SK-N-MC (cell line): ENCODE measurements around the gene MLEC.

ENCODE experiments used
- DNase-seq: peaks from one replicate; pipeline ENCODE4 v3.0.0-alpha.2; 2011; ENCODE audit warnings: low read depth, low spot score
- H3K27ac ChIP-seq: fragments of 200-600 bp; sonication (generic); 2 replicates; pipeline ENCODE4 v1.5.1; 2016; ENCODE audit warnings: mixed run types
- H3K36me3 ChIP-seq: fragments of 200-600 bp; sonication (generic); 2 replicates; pipeline ENCODE4 v1.6.1; 2017; ENCODE audit warnings: antibody characterized with exemption, low read length, mixed read lengths; ENCODE audit not compliant: insufficient read depth
- H3K4me3 ChIP-seq: fragments of 200-600 bp; sonication (generic); 2 replicates; pipeline ENCODE4 v1.5.1; 2016
- H3K9ac ChIP-seq: fragments of 200-600 bp; sonication (generic); 2 replicates; pipeline ENCODE4 v1.8.0; 2017; ENCODE audit warnings: mixed run types, mixed read lengths; ENCODE audit not compliant: insufficient read length
- H3K9me3 ChIP-seq: fragments of 200-600 bp; sonication (generic); 2 replicates; pipeline ENCODE4 v1.6.1; 2017; ENCODE audit warnings: low read depth, mild to moderate bottlenecking, antibody characterized with exemption, low read length, moderate library complexity, mixed read lengths
- EZH2 ChIP-seq: fragments of 200-600 bp; sonication (generic); IDR thresholded peaks from one replicate; pipeline ENCODE4 v1.6.1; 2017; ENCODE audit warnings: antibody characterized with exemption
- FOXP2 ChIP-seq: optimal IDR thresholded peaks from 2 replicates; pipeline ENCODE3; 2011; ENCODE audit warnings: mild to moderate bottlenecking, moderate library complexity; ENCODE audit not compliant: insufficient read depth; ENCODE audit errors: extremely low read length, control extremely low read depth
- POLR2AphosphoS5 ChIP-seq: IDR thresholded peaks from 2 replicates; pipeline ENCODE4 v1.6.1; 2012; ENCODE audit warnings: mild to moderate bottlenecking, low read depth, low read length, borderline replicate concordance

MLEC gene

GRCh38 chr12:120710031-120710804, 23.3 kb downstream of the MLEC start, which contains the start of gene UNC119B:
UNC119B (plus strand) TSS chr12:120710458; CDS start chr12:120710475, 17 bp downstream.
- Histone ChIP-seq H3K4me3 (peak within 1 kb of the TSS; percentile 91), H3K9ac (peak within 1 kb of the TSS; percentile 91), H3K9me3 (no peaks in the 10 kb centered on the region), H3K36me3 (peaks cover 22% of the 10 kb centered on the region), H3K27ac (0 out of 2 replicates have a peak within 1 kb of the TSS, but pooled peaks have one; percentile 6)
- TF ChIP-seq POLR2AphosphoS5 (peak; percentile 76; the same call in 1 of the 2 replicates), EZH2 (no peak)
- no peak for DNase-seq

GRCh38 chr12:120710805-120711296, 23.9 kb downstream of the MLEC start:
- TF ChIP-seq FOXP2: no peak
- TF ChIP-seq POLR2AphosphoS5: no peak
- no peak for TF ChIP-seq EZH2
- DNase-seq: no peak
- Histone ChIP-seq H3K4me3 (peak overlapping the region; percentile 91), H3K27ac (0 out of 2 replicates have a peak overlapping the region, but pooled peaks have one; percentile 6), H3K9ac (peak overlapping the region; percentile 91), H3K36me3 (peaks cover 26% of the 10 kb centered on the region), H3K9me3 (no peaks in the 10 kb centered on the region)

- TF ChIP-seq POLR2AphosphoS5 (no peak), EZH2 (no peak), FOXP2 (no peak)
- Histone ChIP-seq H3K9ac (peak overlapping the region; percentile 91), H3K4me3 (peak overlapping the region; percentile 91), H3K9me3 (no peaks in the 10 kb centered on the region), H3K36me3 (peaks cover 32% of the 10 kb centered on the region), H3K27ac (no peak overlapping the region)
- no peak for DNase-seq
Measured at GRCh38 chr12:120711411-120711810, 24.5 kb downstream of the MLEC start.

- peaks cover 41% of the 10 kb centered on the region for H3K36me3 ChIP-seq
- TF ChIP-seq FOXP2: no peak
- TF ChIP-seq EZH2: no peak
- no peak for TF ChIP-seq POLR2AphosphoS5
- no peak for DNase-seq
Measured at GRCh38 chr12:120712610-120713009, 25.7 kb downstream of the MLEC start.

GRCh38 chr12:120713861-120714482, 27.0 kb downstream of the MLEC start:
- peak; percentile 39 for DNase-seq
- Histone ChIP-seq H3K4me3 (no peak overlapping the region), H3K9me3 (no peaks in the 10 kb centered on the region), H3K27ac (no peak overlapping the region), H3K9ac (no peak overlapping the region), H3K36me3 (peaks cover 51% of the 10 kb centered on the region)
- TF ChIP-seq POLR2AphosphoS5: no peak
- no peak for TF ChIP-seq FOXP2
- TF ChIP-seq EZH2: no peak

More at GRCh38 chr12:120712610-120713009, 25.7 kb downstream of the MLEC start:
- H3K9ac ChIP-seq: peak overlapping the region; percentile 91
- peak overlapping the region; percentile 16; the same call in 1 of the 2 replicates for H3K27ac ChIP-seq
- peak overlapping the region; percentile 91 for H3K4me3 ChIP-seq
- no peaks in the 10 kb centered on the region for H3K9me3 ChIP-seq

- Histone ChIP-seq H3K4me3 (no peak overlapping the region), H3K36me3 (peaks cover 89% of the 10 kb centered on the region), H3K9ac (no peak overlapping the region), H3K9me3 (no peaks in the 10 kb centered on the region), H3K27ac (no peak overlapping the region)
- no peak for DNase-seq
- no peak for TF ChIP-seq EZH2
- TF ChIP-seq FOXP2: no peak
- no peak for TF ChIP-seq POLR2AphosphoS5
Measured at GRCh38 chr12:120718055-120718454, 31.1 kb downstream of the MLEC start.

- H3K9ac ChIP-seq: no peak overlapping the region
- no peak overlapping the region for H3K4me3 ChIP-seq
- TF ChIP-seq FOXP2 (no peak), POLR2AphosphoS5 (no peak), EZH2 (no peak)
- DNase-seq: no peak
- peaks cover 86% of the 10 kb centered on the region for H3K36me3 ChIP-seq
- no peaks in the 10 kb centered on the region for H3K9me3 ChIP-seq
- H3K27ac ChIP-seq: no peak overlapping the region
Measured at GRCh38 chr12:120719072-120719471, 32.1 kb downstream of the MLEC start.

- DNase-seq: no peak
- no peak overlapping the region for H3K9ac ChIP-seq
- peaks cover 83% of the 10 kb centered on the region for H3K36me3 ChIP-seq
- no peaks in the 10 kb centered on the region for H3K9me3 ChIP-seq
- TF ChIP-seq EZH2 (no peak), FOXP2 (no peak), POLR2AphosphoS5 (no peak)
- no peak overlapping the region for H3K27ac ChIP-seq
- H3K4me3 ChIP-seq: no peak overlapping the region
Measured at GRCh38 chr12:120719496-120720233, 32.7 kb downstream of the MLEC start.
